Stimulated activated effector memory CD8-positive, alpha-beta T cell treated with anti-CD3 and anti-CD28 coated beads, Interleukin-12 subunit alpha, Interleukin-12 subunit beta, amount 100 ng/mL, for 72 hours (primary cell): Measurements from ENCODE around the gene KLF15.
A peak's percentile ranks its signal among the peaks of the same experiment; 100 is the strongest.

Experiments
- ATAC-seq: fragments of 150-1000 bp; cut with Tn5 transposase; 2 replicates; pipeline ENCODE4 v1.10.0; 2021
- DNase-seq, 2 donors: peaks; one replicate each; pipeline ENCODE4 v3.0.0; 2021 to 2022; ENCODE audit warnings: low spot score in 2 of 2
- H3K27ac Mint-ChIP-seq: one replicate; pipeline ENCODE4 v1.8.0; 2022; ENCODE audit warnings: mild to moderate bottlenecking, mixed read lengths
- H3K36me3 Mint-ChIP-seq: one replicate; pipeline ENCODE4 v1.8.0; 2022; ENCODE audit warnings: mild to moderate bottlenecking, mixed read lengths
- H3K4me1 Mint-ChIP-seq: one replicate; pipeline ENCODE4 v1.8.0; 2022; ENCODE audit warnings: mixed read lengths
- H3K4me3 Mint-ChIP-seq: one replicate; pipeline ENCODE4 v1.8.0; 2022; ENCODE audit warnings: mild to moderate bottlenecking, mixed read lengths
- H3K9me3 Mint-ChIP-seq: one replicate; pipeline ENCODE4 v1.8.0; 2022; ENCODE audit warnings: mixed read lengths

KLF15 gene

GRCh38 chr3:126356373-126357264 lies 589 bp downstream of the KLF15 start:
- H3K4me1 Mint-ChIP-seq = peaks cover 14% of the 10 kb centered on the region
- peak overlapping the region; percentile 79 for H3K4me3 Mint-ChIP-seq
- DNase-seq (no peak), ATAC-seq (peak; percentile 2)
- H3K27ac Mint-ChIP-seq = no peak overlapping the region
- no peaks in the 10 kb centered on the region for H3K36me3 Mint-ChIP-seq
- no peaks in the 10 kb centered on the region for H3K9me3 Mint-ChIP-seq

- H3K36me3 Mint-ChIP-seq = no peaks in the 10 kb centered on the region
- peaks cover 14% of the 10 kb centered on the region for H3K4me1 Mint-ChIP-seq
- peak overlapping the region; percentile 79 for H3K4me3 Mint-ChIP-seq
- DNase-seq = no peak
- H3K9me3 Mint-ChIP-seq = no peaks in the 10 kb centered on the region
- no peak overlapping the region for H3K27ac Mint-ChIP-seq
- ATAC-seq = no peak
These were observed 1.3 kb downstream of the KLF15 start for GRCh38 chr3:126355777-126356372.

- no peaks in the 10 kb centered on the region for H3K9me3 Mint-ChIP-seq
- ATAC-seq (no peak), DNase-seq (no peak)
- peaks cover 14% of the 10 kb centered on the region for H3K4me1 Mint-ChIP-seq
- no peaks in the 10 kb centered on the region for H3K36me3 Mint-ChIP-seq
- H3K4me3 Mint-ChIP-seq = peak overlapping the region; percentile 79
- no peak overlapping the region for H3K27ac Mint-ChIP-seq
These were observed 2.0 kb downstream of the KLF15 start for GRCh38 chr3:126355251-126355650.

GRCh38 chr3:126354776-126355175 lies 2.4 kb downstream of the KLF15 start:
- Mint-ChIP-seq H3K27ac (no peak overlapping the region), H3K4me3 (no peak overlapping the region), H3K9me3 (no peaks in the 10 kb centered on the region), H3K36me3 (no peaks in the 10 kb centered on the region), H3K4me1 (peaks cover 14% of the 10 kb centered on the region)
- DNase-seq (no peak), ATAC-seq (no peak)

GRCh38 chr3:126353694-126354321 lies 3.4 kb downstream of the KLF15 start:
- H3K4me1 Mint-ChIP-seq = peaks cover 14% of the 10 kb centered on the region
- no peak overlapping the region for H3K4me3 Mint-ChIP-seq
- DNase-seq (no peak), ATAC-seq (no peak)
- no peaks in the 10 kb centered on the region for H3K36me3 Mint-ChIP-seq
- no peaks in the 10 kb centered on the region for H3K9me3 Mint-ChIP-seq
- H3K27ac Mint-ChIP-seq = no peak overlapping the region

- DNase-seq (no peak), ATAC-seq (no peak)
- Mint-ChIP-seq H3K36me3 (no peaks in the 10 kb centered on the region), H3K9me3 (no peaks in the 10 kb centered on the region), H3K4me1 (peaks cover 10% of the 10 kb centered on the region), H3K27ac (no peak overlapping the region), H3K4me3 (no peak overlapping the region)
These were observed 4.4 kb downstream of the KLF15 start for GRCh38 chr3:126352476-126353454.

- ATAC-seq (no peak), DNase-seq (no peak)
- Mint-ChIP-seq H3K4me3 (no peak overlapping the region), H3K36me3 (no peaks in the 10 kb centered on the region), H3K27ac (no peak overlapping the region), H3K9me3 (no peaks in the 10 kb centered on the region), H3K4me1 (peaks cover 7% of the 10 kb centered on the region)
These were observed 5.3 kb downstream of the KLF15 start for GRCh38 chr3:126351771-126352475.

GRCh38 chr3:126351086-126351770 lies 6.0 kb downstream of the KLF15 start:
- no peak for ATAC-seq
- Mint-ChIP-seq H3K9me3 (no peaks in the 10 kb centered on the region), H3K36me3 (no peaks in the 10 kb centered on the region), H3K4me1 (peaks cover 4% of the 10 kb centered on the region), H3K4me3 (no peak overlapping the region), H3K27ac (no peak overlapping the region)
- DNase-seq = no peak

GRCh38 chr3:126350502-126351085 lies 6.6 kb downstream of the KLF15 start:
- no peak for DNase-seq
- no peak for ATAC-seq
- no peaks in the 10 kb centered on the region for H3K36me3 Mint-ChIP-seq
- no peaks in the 10 kb centered on the region for H3K4me1 Mint-ChIP-seq
- H3K4me3 Mint-ChIP-seq = no peak overlapping the region
- no peak overlapping the region for H3K27ac Mint-ChIP-seq
- H3K9me3 Mint-ChIP-seq = no peaks in the 10 kb centered on the region

GRCh38 chr3:126349611-126350501 lies 7.4 kb downstream of the KLF15 start:
- no peak overlapping the region for H3K4me3 Mint-ChIP-seq
- no peak for DNase-seq
- no peaks in the 10 kb centered on the region for H3K4me1 Mint-ChIP-seq
- no peak overlapping the region for H3K27ac Mint-ChIP-seq
- H3K9me3 Mint-ChIP-seq = no peaks in the 10 kb centered on the region
- ATAC-seq = no peak
- no peaks in the 10 kb centered on the region for H3K36me3 Mint-ChIP-seq

GRCh38 chr3:126349071-126349470 lies 8.1 kb downstream of the KLF15 start:
- Mint-ChIP-seq H3K4me3 (no peak overlapping the region), H3K4me1 (no peaks in the 10 kb centered on the region), H3K9me3 (no peaks in the 10 kb centered on the region), H3K36me3 (no peaks in the 10 kb centered on the region), H3K27ac (no peak overlapping the region)
- ATAC-seq (no peak), DNase-seq (no peak)

GRCh38 chr3:126348308-126348920 lies 8.8 kb downstream of the KLF15 start:
- no peak overlapping the region for H3K4me3 Mint-ChIP-seq
- DNase-seq (no peak), ATAC-seq (no peak)
- no peak overlapping the region for H3K27ac Mint-ChIP-seq
- no peaks in the 10 kb centered on the region for H3K9me3 Mint-ChIP-seq
- no peaks in the 10 kb centered on the region for H3K36me3 Mint-ChIP-seq
- H3K4me1 Mint-ChIP-seq = no peaks in the 10 kb centered on the region
